NCI-H1930 (cell line): ENCODE results near the gene KCTD16.
A peak's percentile ranks its signal among the peaks of the same experiment; 100 is the strongest.

ENCODE experiments used
- DNase-seq, 2 experiments: peaks; one replicate each; lab custom pipeline; 2025; lab: John Stamatoyannopoulos, UW

KCTD16 gene

GRCh38 chr5:144166696-144167095 lies 4.0 kb upstream of the KCTD16 start:
- DNase-seq, result no peak

GRCh38 chr5:144167998-144168397 lies 2.7 kb upstream of the KCTD16 start:
- no peak for DNase-seq

- DNase-seq, result no peak
Measured at GRCh38 chr5:144169904-144170275, 783 bp upstream of the KCTD16 start.

- DNase-seq, result no peak
Measured at GRCh38 chr5:144173766-144174165, 3.1 kb downstream of the KCTD16 start.

- no peak for DNase-seq
Measured at GRCh38 chr5:144177548-144177947, 6.9 kb downstream of the KCTD16 start.

GRCh38 chr5:144179226-144179625 lies 8.6 kb downstream of the KCTD16 start:
- DNase-seq, result no peak

GRCh38 chr5:144183254-144183889 lies 12.7 kb downstream of the KCTD16 start:
- no peak for DNase-seq

- no peak for DNase-seq
Measured at GRCh38 chr5:144187699-144188294, 17.1 kb downstream of the KCTD16 start.

- no peak for DNase-seq
Measured at GRCh38 chr5:144189800-144190429, 19.2 kb downstream of the KCTD16 start.

GRCh38 chr5:144191531-144191930 lies 20.9 kb downstream of the KCTD16 start:
- no peak for DNase-seq

- DNase-seq, result peak in 1 of 2 experiments; percentile 1
Measured at GRCh38 chr5:144191998-144192397, 21.3 kb downstream of the KCTD16 start.

GRCh38 chr5:144192661-144193060 lies 22.0 kb downstream of the KCTD16 start:
- DNase-seq, result no peak

GRCh38 chr5:144194144-144194543 lies 23.5 kb downstream of the KCTD16 start:
- no peak for DNase-seq

GRCh38 chr5:144195448-144195847 lies 24.8 kb downstream of the KCTD16 start:
- DNase-seq, result no peak

- no peak for DNase-seq
Measured at GRCh38 chr5:144196612-144197011, 25.9 kb downstream of the KCTD16 start.

GRCh38 chr5:144198386-144198785 lies 27.7 kb downstream of the KCTD16 start:
- no peak for DNase-seq

- DNase-seq, result no peak
Measured at GRCh38 chr5:144201588-144201987, 30.9 kb downstream of the KCTD16 start.

- DNase-seq, result no peak
Measured at GRCh38 chr5:144202072-144202471, 31.4 kb downstream of the KCTD16 start.

GRCh38 chr5:144202726-144203125 lies 32.1 kb downstream of the KCTD16 start:
- no peak for DNase-seq

GRCh38 chr5:144203750-144204596 lies 33.3 kb downstream of the KCTD16 start:
- DNase-seq, result peak in 1 of 2 experiments; percentile 22

- no peak for DNase-seq
Measured at GRCh38 chr5:144205141-144205551, 34.5 kb downstream of the KCTD16 start.

- no peak for DNase-seq
Measured at GRCh38 chr5:144206141-144206540, 35.5 kb downstream of the KCTD16 start.
